ENCODE results near the gene PUS7.
"Not testable (repeated sequence)": the region's sequence is repeated elsewhere in the genome, so short reads cannot be mapped to it uniquely, and the experiment has no call there.

PUS7 gene

GRCh38 chr7:105454921-105455320, 67.2 kb downstream of the PUS7 start:
- no peak for DNase-seq (ENCODE audit: low read depth)
- H3K4me3 ChIP-seq (ENCODE audit: low read depth, low read length): no peak overlapping the region

- peak; percentile 60 for DNase-seq (ENCODE audit: low read depth)
- H3K4me3 ChIP-seq (ENCODE audit: low read depth, low read length): no peak overlapping the region
Observed at GRCh38 chr7:105454095-105454747, 67.8 kb downstream of the PUS7 start.

- DNase-seq (ENCODE audit: low read depth): no peak
- H3K4me3 ChIP-seq (ENCODE audit: low read depth, low read length): no peak overlapping the region
Observed at GRCh38 chr7:105452085-105452484, 70.0 kb downstream of the PUS7 start.

GRCh38 chr7:105450870-105451269, 71.2 kb downstream of the PUS7 start:
- not testable (repeated sequence) for H3K4me3 ChIP-seq (ENCODE audit: low read depth, low read length); DNase-seq (ENCODE audit: low read depth)

- no peak overlapping the region for H3K4me3 ChIP-seq (ENCODE audit: low read depth, low read length)
- no peak for DNase-seq (ENCODE audit: low read depth)
Observed at GRCh38 chr7:105450177-105450861, 71.8 kb downstream of the PUS7 start.

GRCh38 chr7:105448181-105448580, 73.9 kb downstream of the PUS7 start:
- no peak for DNase-seq (ENCODE audit: low read depth)
- H3K4me3 ChIP-seq (ENCODE audit: low read depth, low read length): no peak overlapping the region

- no peak overlapping the region for H3K4me3 ChIP-seq (ENCODE audit: low read depth, low read length)
- no peak for DNase-seq (ENCODE audit: low read depth)
Observed at GRCh38 chr7:105444342-105444987, 77.6 kb downstream of the PUS7 start.

GRCh38 chr7:105442214-105442613, 79.9 kb downstream of the PUS7 start:
- not testable (repeated sequence) for H3K4me3 ChIP-seq (ENCODE audit: low read depth, low read length); DNase-seq (ENCODE audit: low read depth)

GRCh38 chr7:105439174-105439893, 82.7 kb downstream of the PUS7 start:
- DNase-seq (ENCODE audit: low read depth): no peak
- no peak overlapping the region for H3K4me3 ChIP-seq (ENCODE audit: low read depth, low read length)

- DNase-seq (ENCODE audit: low read depth): no peak
- no peak overlapping the region for H3K4me3 ChIP-seq (ENCODE audit: low read depth, low read length)
Observed at GRCh38 chr7:105438847-105439173, 83.3 kb downstream of the PUS7 start.

GRCh38 chr7:105438254-105438653, 83.8 kb downstream of the PUS7 start:
- no peak for DNase-seq (ENCODE audit: low read depth)

GRCh38 chr7:105437356-105437755, 84.7 kb downstream of the PUS7 start:
- H3K4me3 ChIP-seq (ENCODE audit: low read depth, low read length); DNase-seq (ENCODE audit: low read depth): not testable (repeated sequence)

More at GRCh38 chr7:105438254-105438653, 83.8 kb downstream of the PUS7 start:
- no peak overlapping the region for H3K4me3 ChIP-seq (ENCODE audit: low read depth, low read length)

- no peak overlapping the region for H3K4me3 ChIP-seq (ENCODE audit: low read depth, low read length)
- no peak for DNase-seq (ENCODE audit: low read depth)
Observed at GRCh38 chr7:105429746-105430612, 92.1 kb downstream of the PUS7 start.

- DNase-seq (ENCODE audit: low read depth): no peak
- H3K4me3 ChIP-seq (ENCODE audit: low read depth, low read length): no peak overlapping the region
Observed at GRCh38 chr7:105426606-105427146, 95.4 kb downstream of the PUS7 start.

GRCh38 chr7:105423987-105424386, 98.1 kb downstream of the PUS7 start:
- H3K4me3 ChIP-seq (ENCODE audit: low read depth, low read length): no peak overlapping the region
- no peak for DNase-seq (ENCODE audit: low read depth)

GRCh38 chr7:105413887-105414437, 108.1 kb downstream of the PUS7 start:
- DNase-seq (ENCODE audit: low read depth): no peak

GRCh38 chr7:105410774-105411173, 111.3 kb downstream of the PUS7 start:
- not testable (repeated sequence) for H3K4me3 ChIP-seq (ENCODE audit: low read depth, low read length); DNase-seq (ENCODE audit: low read depth)

More at GRCh38 chr7:105413887-105414437, 108.1 kb downstream of the PUS7 start:
- H3K4me3 ChIP-seq (ENCODE audit: low read depth, low read length): no peak overlapping the region

- DNase-seq (ENCODE audit: low read depth); H3K4me3 ChIP-seq (ENCODE audit: low read depth, low read length): not testable (repeated sequence)
Observed at GRCh38 chr7:105409775-105410174, 112.3 kb downstream of the PUS7 start.

All from skeletal muscle cell (primary cell).